SU-DHL-6 (cell line): ENCODE results near the gene CLMP.

Experiments used
- H2AFZ ChIP-seq: fragments of 200-600 bp; sonication (generic); 2 replicates; pipeline ENCODE4 v1.6.1; 2014; ENCODE audit warnings: low read depth, mild to moderate bottlenecking, moderate library complexity, mixed read lengths, antibody characterized with exemption, low read length; ENCODE audit not compliant: severe bottlenecking
- H3F3A ChIP-seq: fragments of 200-600 bp; shearing (Covaris generic); 2 replicates; pipeline ENCODE4 v1.6.0; 2016; ENCODE audit warnings: antibody characterized with exemption, mild to moderate bottlenecking; ENCODE audit not compliant: insufficient read depth
- H3K27ac ChIP-seq: fragments of 200-600 bp; sonication (generic); 2 replicates; pipeline ENCODE4 v1.5.1; 2016; ENCODE audit warnings: low read depth, mild to moderate bottlenecking, low read length, moderate library complexity, mixed read lengths
- H3K27me3 ChIP-seq: fragments of 200-600 bp; sonication (generic), shearing (Covaris generic); 2 replicates; pipeline ENCODE4 v1.6.0; 2014; ENCODE audit warnings: mild to moderate bottlenecking, low read length
- H3K36me3 ChIP-seq: fragments of 200-600 bp; sonication (generic); 2 replicates; pipeline ENCODE4 v1.6.1; 2014; ENCODE audit warnings: mild to moderate bottlenecking, low read length, mixed read lengths
- H3K4me2 ChIP-seq: fragments of 300-600, 200-600 bp; shearing (Covaris generic), sonication (generic); 2 replicates; pipeline ENCODE4 v1.6.0; 2014; ENCODE audit warnings: low read length, low read depth, mild to moderate bottlenecking; ENCODE audit not compliant: poor library complexity, severe bottlenecking
- H3K4me3 ChIP-seq: fragments of 200-600 bp; sonication (generic); 2 replicates; pipeline ENCODE4 v1.5.1; 2014; ENCODE audit warnings: antibody characterized with exemption, low read length, mild to moderate bottlenecking, mixed read lengths; ENCODE audit not compliant: insufficient read depth, poor library complexity, severe bottlenecking
- H3K79me2 ChIP-seq: fragments of 200-600 bp; sonication (generic); 2 replicates; pipeline ENCODE4 v1.6.1; 2014; ENCODE audit warnings: mild to moderate bottlenecking, low read length, moderate library complexity; ENCODE audit not compliant: insufficient read depth
- H3K9ac ChIP-seq: fragments of 200-600 bp; sonication (generic); 2 replicates; pipeline ENCODE4 v1.7.0; 2014; ENCODE audit warnings: mild to moderate bottlenecking, low read length
- H3K9me2 ChIP-seq: fragments of 200-600 bp; sonication (generic); replicated peaks from 2 replicates; pipeline ENCODE4 v1.6.1; 2014; ENCODE audit warnings: low read length; ENCODE audit not compliant: insufficient read depth
- H3K9me3 ChIP-seq: fragments of 200-600 bp; sonication (generic); 2 replicates; pipeline ENCODE4 v1.6.1; 2014; ENCODE audit warnings: low read length, mixed read lengths; ENCODE audit not compliant: insufficient read depth
- H4K20me1 ChIP-seq: fragments of 200-600 bp; sonication (generic); 2 replicates; pipeline ENCODE4 v1.6.1; 2014; ENCODE audit warnings: low read depth, mild to moderate bottlenecking, antibody characterized with exemption, low read length, moderate library complexity, mixed read lengths
- EZH2phosphoT487 ChIP-seq: fragments of 200-600 bp; sonication (generic), shearing (Covaris generic); conservative IDR thresholded peaks from 2 replicates; pipeline ENCODE4 v1.6.1; 2018; ENCODE audit warnings: mild to moderate bottlenecking, antibody characterized with exemption, low read length, moderate library complexity, mixed read lengths
- TF ChIP-seq, protein P1 (sequence below): fragments of 200-600 bp; sonication (generic); IDR thresholded peaks from one replicate; pipeline ENCODE4 v1.5.1; 2017; ENCODE audit warnings: antibody characterized with exemption, mild to moderate bottlenecking, low read length, moderate library complexity; ENCODE audit not compliant: insufficient read depth, poor library complexity, severe bottlenecking

The CLMP gene

DNA sequence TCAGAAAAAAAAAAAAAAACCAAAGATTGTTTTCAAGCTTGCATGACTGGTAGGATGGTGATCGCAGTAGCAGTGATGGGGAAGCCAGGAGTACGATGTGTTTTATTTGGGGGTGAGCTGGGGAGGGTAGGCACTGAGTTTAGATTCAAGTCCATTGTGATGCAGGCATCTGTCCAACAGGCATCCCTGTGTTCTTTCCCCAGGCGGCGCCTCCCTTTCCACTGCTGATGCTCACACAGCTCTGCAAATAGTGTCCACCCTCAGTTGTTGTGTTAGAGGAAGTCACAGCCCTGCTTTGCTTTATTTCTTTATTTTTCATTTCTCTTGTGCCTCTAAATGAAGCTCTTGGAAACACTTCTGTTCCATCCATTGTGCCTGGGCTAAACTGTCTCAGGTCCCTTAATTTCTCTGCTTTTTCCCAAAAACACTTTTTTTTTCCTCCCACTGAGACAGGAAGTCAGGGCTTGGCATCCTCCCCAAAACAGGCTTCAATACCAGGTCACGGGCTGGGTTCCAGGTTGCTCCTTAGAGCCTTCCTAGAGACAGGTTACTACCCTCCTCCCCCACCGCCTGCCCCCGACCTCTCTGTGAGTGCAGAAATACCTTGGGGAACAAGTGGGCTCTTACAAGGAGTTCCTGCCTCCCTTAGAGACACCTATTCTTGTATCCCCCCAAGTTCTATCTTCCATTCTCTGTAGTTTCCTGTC is 94.5 kb downstream of the CLMP start:
- H3K4me3 ChIP-seq = no peak overlapping the region
- no peaks in the 10 kb centered on the region for H3K27me3 ChIP-seq
- H4K20me1 ChIP-seq = no peaks in the 10 kb centered on the region
- no peak overlapping the region for H2AFZ ChIP-seq
- no peak overlapping the region for H3K9ac ChIP-seq
- H3K79me2 ChIP-seq = no peaks in the 10 kb centered on the region
- H3K9me3 ChIP-seq = no peaks in the 10 kb centered on the region
- no peaks in the 10 kb centered on the region for H3F3A ChIP-seq
- no peaks in the 10 kb centered on the region for H3K9me2 ChIP-seq
- H3K36me3 ChIP-seq = no peaks in the 10 kb centered on the region
- TF ChIP-seq EZH2phosphoT487 = no peak
- TF ChIP-seq, protein P1, sequence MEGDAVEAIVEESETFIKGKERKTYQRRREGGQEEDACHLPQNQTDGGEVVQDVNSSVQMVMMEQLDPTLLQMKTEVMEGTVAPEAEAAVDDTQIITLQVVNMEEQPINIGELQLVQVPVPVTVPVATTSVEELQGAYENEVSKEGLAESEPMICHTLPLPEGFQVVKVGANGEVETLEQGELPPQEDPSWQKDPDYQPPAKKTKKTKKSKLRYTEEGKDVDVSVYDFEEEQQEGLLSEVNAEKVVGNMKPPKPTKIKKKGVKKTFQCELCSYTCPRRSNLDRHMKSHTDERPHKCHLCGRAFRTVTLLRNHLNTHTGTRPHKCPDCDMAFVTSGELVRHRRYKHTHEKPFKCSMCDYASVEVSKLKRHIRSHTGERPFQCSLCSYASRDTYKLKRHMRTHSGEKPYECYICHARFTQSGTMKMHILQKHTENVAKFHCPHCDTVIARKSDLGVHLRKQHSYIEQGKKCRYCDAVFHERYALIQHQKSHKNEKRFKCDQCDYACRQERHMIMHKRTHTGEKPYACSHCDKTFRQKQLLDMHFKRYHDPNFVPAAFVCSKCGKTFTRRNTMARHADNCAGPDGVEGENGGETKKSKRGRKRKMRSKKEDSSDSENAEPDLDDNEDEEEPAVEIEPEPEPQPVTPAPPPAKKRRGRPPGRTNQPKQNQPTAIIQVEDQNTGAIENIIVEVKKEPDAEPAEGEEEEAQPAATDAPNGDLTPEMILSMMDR = no peak
- H3K27ac ChIP-seq = no peak overlapping the region
- H3K4me2 ChIP-seq = no peak overlapping the region

DNA sequence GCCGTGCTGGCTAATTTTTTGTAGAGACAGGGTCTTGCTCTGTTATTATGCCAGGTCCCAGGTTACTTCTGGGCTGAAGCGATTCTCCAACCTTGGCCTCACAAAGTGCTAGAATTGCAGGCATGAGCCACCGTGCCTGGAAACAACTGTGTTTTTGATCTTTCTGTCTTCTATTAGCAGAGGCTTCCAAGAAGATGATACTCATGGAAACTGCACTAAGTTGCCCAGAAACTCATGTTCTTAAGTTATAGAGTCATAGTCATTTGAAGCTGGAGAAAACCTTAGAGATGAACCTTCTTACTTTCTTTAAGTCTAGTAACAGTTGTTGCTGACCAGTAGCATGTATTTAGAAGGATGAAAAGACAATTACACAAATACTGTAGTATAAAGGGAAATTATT is 96.1 kb downstream of the CLMP start:
- Histone ChIP-seq H3K36me3 (no peaks in the 10 kb centered on the region), H3K4me2 (no peak overlapping the region), H3K27me3 (no peaks in the 10 kb centered on the region), H3K27ac (no peak overlapping the region), H4K20me1 (no peaks in the 10 kb centered on the region), H3F3A (no peaks in the 10 kb centered on the region), H3K9me3 (no peaks in the 10 kb centered on the region), H3K9me2 (no peaks in the 10 kb centered on the region), H3K4me3 (no peak overlapping the region), H3K9ac (no peak overlapping the region), H2AFZ (no peak overlapping the region), H3K79me2 (no peaks in the 10 kb centered on the region)
- TF ChIP-seq, protein P1 = no peak
- no peak for TF ChIP-seq EZH2phosphoT487

- Histone ChIP-seq H3K9me3 (no peaks in the 10 kb centered on the region), H3K9me2 (no peaks in the 10 kb centered on the region), H3K27me3 (no peaks in the 10 kb centered on the region), H3K79me2 (no peaks in the 10 kb centered on the region), H4K20me1 (no peaks in the 10 kb centered on the region), H3K27ac (no peak overlapping the region), H3K4me3 (no peak overlapping the region), H3K4me2 (no peak overlapping the region), H2AFZ (no peak overlapping the region), H3F3A (no peaks in the 10 kb centered on the region), H3K36me3 (no peaks in the 10 kb centered on the region), H3K9ac (no peak overlapping the region)
- TF ChIP-seq, protein P1 = no peak
- TF ChIP-seq EZH2phosphoT487 = no peak
These were observed 101.3 kb downstream of the CLMP start for GRCh38 chr11:123093739-123094138.
